HEK293 (cell line): ENCODE results near the gene TRABD2A.

ENCODE experiments used
- CTCF ChIA-PET: fragments of 350-600 bp; formaldehyde crosslinking; extraction: SDS; loops from one replicate; lab custom pipeline; 2021; ENCODE audit warnings: antibody characterized with exemption; lab: Yijun Ruan, JAX
- POLR2A ChIA-PET: fragments of 300-600 bp; formaldehyde crosslinking; extraction: SDS; loops from one replicate; lab custom pipeline; 2020; ENCODE audit warnings: antibody characterized with exemption, inconsistent platforms; lab: Yijun Ruan, JAX
- H3K27ac ChIP-seq: fragments of 200-500 bp; sonication (Bioruptor generic); 2 replicates; pipeline ENCODE4 v1.5.1; 2014; ENCODE audit warnings: low read depth, low read length, control low read depth, inconsistent platforms; ENCODE audit errors: extremely low read depth
- H3K36me3 ChIP-seq, 2 experiments: fragments of 200-500 bp in 1 of 2; sonication (Bioruptor generic) in 1 of 2; 1 replicate in 1 of 2; 2 replicates in 1 of 2; pipeline ENCODE4 v1.5.1; 2014 to 2017; ENCODE audit warnings: inconsistent platforms in 2 of 2, low read length in 2 of 2; ENCODE audit not compliant: control insufficient read depth in 2 of 2, insufficient read depth in 1 of 2
- H3K4me1 ChIP-seq: fragments of 200-500 bp; sonication (Bioruptor generic); 2 replicates; pipeline ENCODE4 v1.5.1; 2014; ENCODE audit warnings: mild to moderate bottlenecking, low read length, inconsistent platforms; ENCODE audit not compliant: control insufficient read depth, insufficient read depth
- H3K4me3 ChIP-seq: 2 replicates; pipeline ENCODE4 v1.5.1; 2011; ENCODE audit warnings: low read depth, mild to moderate bottlenecking, control low read depth, low read length, moderate library complexity
- H3K9me3 ChIP-seq: fragments of 200-500 bp; sonication (Bioruptor generic); 2 replicates; pipeline ENCODE4 v1.5.1; 2014; ENCODE audit warnings: low read depth, low read length, inconsistent platforms; ENCODE audit not compliant: control insufficient read depth, insufficient read depth
- EGR2 ChIP-seq: fragments of 450-650 bp; formaldehyde crosslinking; IDR thresholded peaks from 2 replicates; pipeline ENCODE4 v1.5.1; 2016; ENCODE audit warnings: low read depth, missing biosample characterization, missing genetic modification characterization
- HIC1 ChIP-seq: fragments of 450-650 bp; formaldehyde crosslinking; IDR thresholded peaks from 2 replicates; pipeline ENCODE4 v1.5.1; 2016; ENCODE audit warnings: missing biosample characterization, missing genetic modification characterization
- PRDM2 ChIP-seq: fragments of 450-650 bp; formaldehyde crosslinking; IDR thresholded peaks from 2 replicates; pipeline ENCODE4 v1.5.1; 2016; ENCODE audit warnings: missing biosample characterization, missing genetic modification characterization, borderline replicate concordance
- YY2 ChIP-seq: fragments of 450-650 bp; formaldehyde crosslinking; IDR thresholded peaks from 2 replicates; pipeline ENCODE4 v1.5.1; 2016; ENCODE audit warnings: missing biosample characterization, missing genetic modification characterization
- ZNF148 ChIP-seq: fragments of 450-650 bp; formaldehyde crosslinking; IDR thresholded peaks from 2 replicates; pipeline ENCODE4 v1.5.0; 2017; ENCODE audit warnings: missing biosample characterization, missing genetic modification characterization, borderline replicate concordance
- ZNF18 ChIP-seq: fragments of 450-650 bp; formaldehyde crosslinking; IDR thresholded peaks from 2 replicates; pipeline ENCODE4 v1.5.1; 2016; ENCODE audit warnings: missing biosample characterization, missing genetic modification characterization
- ZNF280C ChIP-seq: fragments of 450-650 bp; formaldehyde crosslinking; IDR thresholded peaks from 2 replicates; pipeline ENCODE4 v1.5.1; 2016; ENCODE audit warnings: missing biosample characterization, missing genetic modification characterization
- ZSCAN18 ChIP-seq: fragments of 450-650 bp; formaldehyde crosslinking; IDR thresholded peaks from 2 replicates; pipeline ENCODE4 v1.5.1; 2016; ENCODE audit warnings: missing biosample characterization, missing genetic modification characterization
- ZSCAN30 ChIP-seq: fragments of 450-650 bp; IDR thresholded peaks from 2 replicates; pipeline ENCODE4 v1.5.1; 2018; ENCODE audit warnings: missing biosample characterization, mild to moderate bottlenecking, missing genetic modification characterization, moderate library complexity

TRABD2A gene

GRCh38 chr2:84785950-84786349, 94.9 kb downstream of the TRABD2A start:
- Histone ChIP-seq H3K4me3 (no peak overlapping the region), H3K36me3 (no peaks in the 10 kb centered on the region), H3K4me1 (no peaks in the 10 kb centered on the region), H3K9me3 (no peaks in the 10 kb centered on the region)
- POLR2A ChIA-PET, result no interaction called here
- CTCF ChIA-PET, result interaction anchor here (0.6 kb wide), 2 partner anchors 46 to 244 kb away, joined by 4 read pairs; no protein-coding TSS in a partner anchor
- TF ChIP-seq ZNF148, result no peak
- TF ChIP-seq ZNF280C (tag by site-specific recombination), result no peak
- no peak for TF ChIP-seq HIC1 (tag by site-specific recombination)
- TF ChIP-seq ZSCAN30 (tag by site-specific recombination), result no peak
- no peak for TF ChIP-seq YY2
- no peak for TF ChIP-seq EGR2 (tag by site-specific recombination)
- no peak for TF ChIP-seq ZSCAN18 (tag by site-specific recombination)
- no peak for TF ChIP-seq PRDM2 (tag by site-specific recombination)
- TF ChIP-seq ZNF18 (tag by site-specific recombination), result no peak
- TF ChIP-seq, all 188 proteins: peak for 0
- H3K27ac ChIP-seq, result no peak overlapping the region
